ENCODE results near the gene FAM13C.

- TF ChIP-seq CTCF (IDR thresholded peaks at IDR 0.05) (no peak), POLR2A (IDR thresholded peaks at IDR 0.05) (no peak), POLR2AphosphoS5 (IDR thresholded peaks at IDR 0.05; ENCODE audit: insufficient read depth in 1 of 2, low read depth in 1 of 2) (no peak)
Measured at GRCh38 chr10:59272061-59272460, 90.3 kb downstream of the FAM13C start.

Measured in vagina (tissue), 2 donors.